HG03565 (cell line): ENCODE measurements around the gene ZDHHC5.
A peak's percentile ranks its signal among the peaks of the same experiment; 100 is the strongest.

Experiments
- ATAC-seq: cut with Tn5 transposase; IDR thresholded peaks from one replicate; pipeline ENCODE4 v1.9.1; 2021; ENCODE audit warnings: mild to moderate bottlenecking, moderate library complexity; ENCODE audit not compliant: unreplicated experiment

Gene ZDHHC5, protein sequence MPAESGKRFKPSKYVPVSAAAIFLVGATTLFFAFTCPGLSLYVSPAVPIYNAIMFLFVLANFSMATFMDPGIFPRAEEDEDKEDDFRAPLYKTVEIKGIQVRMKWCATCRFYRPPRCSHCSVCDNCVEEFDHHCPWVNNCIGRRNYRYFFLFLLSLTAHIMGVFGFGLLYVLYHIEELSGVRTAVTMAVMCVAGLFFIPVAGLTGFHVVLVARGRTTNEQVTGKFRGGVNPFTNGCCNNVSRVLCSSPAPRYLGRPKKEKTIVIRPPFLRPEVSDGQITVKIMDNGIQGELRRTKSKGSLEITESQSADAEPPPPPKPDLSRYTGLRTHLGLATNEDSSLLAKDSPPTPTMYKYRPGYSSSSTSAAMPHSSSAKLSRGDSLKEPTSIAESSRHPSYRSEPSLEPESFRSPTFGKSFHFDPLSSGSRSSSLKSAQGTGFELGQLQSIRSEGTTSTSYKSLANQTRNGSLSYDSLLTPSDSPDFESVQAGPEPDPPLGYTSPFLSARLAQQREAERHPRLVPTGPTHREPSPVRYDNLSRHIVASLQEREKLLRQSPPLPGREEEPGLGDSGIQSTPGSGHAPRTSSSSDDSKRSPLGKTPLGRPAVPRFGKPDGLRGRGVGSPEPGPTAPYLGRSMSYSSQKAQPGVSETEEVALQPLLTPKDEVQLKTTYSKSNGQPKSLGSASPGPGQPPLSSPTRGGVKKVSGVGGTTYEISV

DNA sequence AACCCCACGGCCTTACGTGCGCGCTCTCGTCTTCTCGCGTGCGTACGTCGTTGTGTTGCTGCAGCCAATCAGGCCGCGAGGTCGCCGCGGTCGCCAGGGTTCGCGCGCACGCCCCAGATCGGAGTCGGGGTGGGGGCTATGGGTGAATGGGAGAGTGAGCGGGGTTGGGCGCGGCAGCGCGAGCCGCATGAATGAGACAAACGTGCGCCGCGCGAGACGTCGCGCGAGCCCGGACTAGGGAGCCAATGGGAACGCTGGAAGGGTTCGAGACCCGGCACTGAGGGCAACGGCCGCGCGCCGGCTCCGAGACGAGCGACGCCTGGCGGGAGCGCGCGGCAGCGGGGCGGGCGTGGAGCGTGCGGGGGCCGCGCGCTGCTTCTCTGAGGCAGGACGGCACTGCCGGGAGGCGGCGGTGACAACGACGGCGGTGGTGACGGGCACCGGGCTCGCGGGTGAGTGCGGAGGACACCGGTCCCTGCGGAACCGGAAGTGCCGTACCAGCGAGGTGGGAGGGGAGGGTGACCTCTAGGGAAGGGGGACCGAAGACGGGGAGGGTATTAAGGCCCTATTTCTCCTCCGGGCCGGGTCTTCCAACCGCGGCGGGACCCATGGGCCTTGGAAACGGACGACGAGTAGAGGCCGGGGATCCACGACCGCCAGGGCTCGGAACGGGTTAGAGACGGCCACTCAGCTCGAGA lies at the start of gene ZDHHC5:
TSS of gene ZDHHC5 (plus strand) at position 379 of the 698 bp plus-strand sequence. CDS start 4,977 bp downstream, outside the sequence.
- ATAC-seq = peak; percentile 82

DNA sequence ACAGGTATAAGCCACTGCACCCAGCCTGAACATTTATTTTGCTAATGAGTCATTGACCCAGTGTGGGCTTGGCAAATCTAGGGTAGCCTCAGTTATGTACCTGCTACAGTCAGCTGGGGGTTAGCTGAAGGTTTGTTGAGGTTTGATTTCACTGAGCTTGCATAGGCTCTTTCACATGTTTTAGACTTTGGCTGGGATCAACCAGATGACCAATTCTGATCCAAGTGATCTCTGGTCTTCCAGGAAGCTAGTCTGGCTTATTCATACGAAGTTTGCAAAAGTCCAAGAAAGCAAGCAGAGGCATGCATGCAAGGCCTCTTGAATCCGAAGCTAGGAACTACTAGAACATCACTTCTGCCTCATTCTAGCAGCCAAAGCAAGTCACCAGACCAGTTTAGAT lies 49.5 kb upstream of the ZDHHC5 start:
- no peak for ATAC-seq

DNA sequence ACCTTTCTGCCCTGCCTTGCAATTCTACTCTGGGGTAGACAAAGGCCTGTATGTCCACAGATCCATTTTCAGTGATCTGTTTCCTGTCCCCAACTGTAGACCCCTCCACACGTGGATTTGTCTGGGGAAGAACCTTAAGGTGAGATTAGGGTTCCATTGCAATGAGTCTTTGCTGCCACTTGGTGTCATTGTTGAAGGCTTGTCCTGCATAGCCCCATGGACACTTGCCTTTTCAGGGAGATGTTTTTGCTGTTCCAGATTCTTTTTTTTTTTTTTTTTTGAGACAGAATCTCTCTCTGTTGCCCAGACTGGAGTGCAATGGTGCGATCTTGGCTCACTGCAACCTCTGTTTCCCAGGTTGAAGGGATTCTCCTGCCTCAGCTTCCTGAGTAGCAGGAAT lies 48.6 kb upstream of the ZDHHC5 start:
- ATAC-seq = no peak

DNA sequence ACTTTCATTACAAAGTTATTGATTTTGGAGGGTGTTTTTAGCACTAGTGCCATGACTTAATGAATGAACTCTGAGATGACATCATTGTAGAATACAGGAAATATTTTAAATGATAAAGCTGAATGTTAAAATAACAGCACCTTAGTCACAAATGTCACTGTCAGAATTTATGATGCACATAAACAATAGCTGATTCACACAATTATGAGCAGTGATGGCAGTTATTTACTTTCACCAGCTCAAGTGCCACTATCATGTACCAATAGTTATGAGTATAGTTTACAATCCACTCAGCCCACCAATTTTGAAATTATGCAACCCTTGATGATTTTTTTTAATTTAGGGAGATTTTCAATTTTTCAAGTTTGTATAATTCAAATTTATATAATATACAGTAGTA lies 47.4 kb upstream of the ZDHHC5 start:
- ATAC-seq = no peak

DNA sequence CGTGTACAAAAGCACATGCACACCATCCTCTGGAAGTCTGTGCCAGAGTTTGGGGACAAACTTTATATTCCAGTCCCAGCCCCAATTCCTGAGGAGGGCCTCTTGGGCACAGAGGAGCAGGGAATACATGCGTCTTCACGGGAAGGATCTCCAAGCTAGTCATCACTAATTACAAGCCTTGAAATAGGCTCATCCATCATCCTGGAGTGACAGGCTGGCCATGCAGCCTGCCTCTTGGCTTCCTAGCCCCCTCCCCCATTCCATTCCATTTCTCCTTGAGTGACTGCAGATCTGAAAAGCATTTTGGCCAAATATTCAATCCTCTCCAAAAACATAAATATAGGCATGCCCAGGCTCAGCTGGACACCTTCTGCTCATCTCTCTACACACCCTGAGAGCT lies 45.7 kb upstream of the ZDHHC5 start:
- no peak for ATAC-seq

DNA sequence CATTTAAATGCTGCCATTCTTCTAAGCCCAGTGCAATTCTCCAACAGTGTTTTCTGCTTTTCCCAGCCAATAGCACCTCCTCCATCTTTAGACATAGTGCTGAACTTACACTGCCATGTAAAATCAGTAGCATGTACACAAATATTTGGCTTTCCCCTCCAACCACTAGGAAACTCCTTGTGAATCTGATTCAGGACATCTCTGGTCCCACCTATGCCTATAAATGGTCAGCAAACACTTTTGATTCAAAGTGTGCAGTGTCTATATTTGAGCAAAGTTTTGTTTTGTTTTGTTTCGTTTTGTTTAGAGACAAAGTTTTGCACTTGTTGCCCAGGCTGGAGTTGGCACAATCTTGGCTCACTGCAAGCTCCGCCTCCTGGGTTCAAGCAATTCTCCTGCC lies 43.0 kb upstream of the ZDHHC5 start:
- ATAC-seq = no peak

DNA sequence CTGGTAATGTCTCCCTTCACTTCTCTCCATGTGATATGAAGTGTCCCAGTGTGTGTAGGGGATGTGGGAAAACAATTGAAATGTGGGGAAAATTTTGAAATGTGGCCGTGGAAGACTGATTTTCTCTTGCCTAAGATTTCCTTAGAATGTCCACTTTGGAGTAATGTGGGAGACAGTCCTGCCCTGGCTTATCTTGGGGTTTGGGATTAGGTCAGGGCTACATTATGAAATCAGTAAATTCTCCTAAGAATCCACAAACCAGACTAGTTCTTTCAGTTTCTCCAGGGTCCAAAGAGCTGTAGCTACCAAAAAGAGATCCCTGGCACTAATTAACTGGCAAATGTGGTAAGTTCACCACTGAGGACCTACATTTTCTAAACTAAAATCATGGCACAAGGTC lies 41.0 kb upstream of the ZDHHC5 start:
- ATAC-seq = no peak

DNA sequence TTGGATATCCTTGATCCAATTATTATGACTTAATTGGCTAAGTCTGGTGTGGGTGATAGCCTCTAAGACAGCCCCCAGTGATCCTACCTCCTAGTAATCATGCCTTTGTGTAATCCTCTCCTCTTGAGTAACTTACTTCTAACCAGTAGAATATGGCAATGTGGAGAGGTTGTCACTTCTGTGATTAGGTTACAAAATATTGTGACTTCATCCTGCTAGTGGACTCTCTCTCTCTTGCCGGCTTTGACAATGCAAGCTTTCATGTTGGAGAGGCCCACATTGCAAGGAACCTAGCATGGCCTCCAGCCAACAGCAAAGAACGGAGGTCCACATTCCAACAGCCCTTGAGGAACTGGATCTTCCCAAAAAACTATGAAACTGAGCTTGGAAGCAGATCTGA lies 37.7 kb upstream of the ZDHHC5 start:
- no peak for ATAC-seq

DNA sequence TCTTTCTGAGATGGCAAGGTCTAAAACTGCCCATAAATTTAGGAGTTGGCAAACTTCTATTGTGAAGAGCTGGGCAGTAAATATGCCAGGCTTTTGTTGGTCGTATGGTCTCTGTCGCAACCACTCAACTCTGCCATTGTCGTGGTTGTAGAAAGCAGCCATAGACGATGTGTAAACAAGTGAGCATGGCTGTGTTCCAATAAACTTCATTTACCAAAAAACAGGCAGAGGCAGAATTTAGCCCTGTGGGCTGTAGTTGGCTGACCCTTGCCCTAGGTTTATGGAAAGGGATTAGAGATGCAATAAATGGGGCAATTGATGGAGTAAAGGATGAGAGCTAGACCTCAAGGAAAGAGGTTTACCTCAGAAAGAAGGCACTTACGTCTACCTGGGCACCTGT lies 35.8 kb upstream of the ZDHHC5 start:
- ATAC-seq = no peak

DNA sequence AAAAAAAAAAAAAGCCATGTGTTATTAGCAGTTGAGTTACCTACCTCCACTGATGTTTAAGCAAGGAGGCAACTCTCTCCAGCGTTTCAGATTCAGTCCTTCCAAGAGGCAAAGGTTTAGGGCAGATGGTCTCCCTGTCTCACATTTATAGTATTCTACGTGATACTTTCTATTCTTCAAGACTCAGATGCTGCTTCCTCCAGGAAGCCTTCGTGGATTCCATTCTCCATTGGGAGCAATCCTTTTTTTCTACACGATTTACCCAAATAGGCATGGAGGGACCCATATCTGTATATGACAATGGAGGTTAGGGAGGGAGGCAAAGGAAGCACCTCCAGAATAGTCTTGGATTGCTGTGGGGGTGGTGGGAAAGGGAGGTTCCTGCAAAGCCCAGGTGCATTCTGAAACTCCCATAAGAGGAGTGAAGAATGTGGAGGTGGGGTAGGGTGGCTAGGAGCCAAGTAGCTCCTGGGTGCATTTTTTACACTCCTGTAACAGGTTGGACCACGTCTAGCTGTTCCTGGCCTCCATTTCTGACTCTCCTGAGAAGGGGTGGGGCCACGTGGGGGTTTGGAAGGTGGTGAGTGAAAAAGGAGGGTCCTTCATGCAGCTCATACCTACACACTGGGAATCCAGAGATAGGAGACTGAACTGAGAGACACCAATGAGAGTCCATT lies 34.4 kb upstream of the ZDHHC5 start:
- no peak for ATAC-seq

DNA sequence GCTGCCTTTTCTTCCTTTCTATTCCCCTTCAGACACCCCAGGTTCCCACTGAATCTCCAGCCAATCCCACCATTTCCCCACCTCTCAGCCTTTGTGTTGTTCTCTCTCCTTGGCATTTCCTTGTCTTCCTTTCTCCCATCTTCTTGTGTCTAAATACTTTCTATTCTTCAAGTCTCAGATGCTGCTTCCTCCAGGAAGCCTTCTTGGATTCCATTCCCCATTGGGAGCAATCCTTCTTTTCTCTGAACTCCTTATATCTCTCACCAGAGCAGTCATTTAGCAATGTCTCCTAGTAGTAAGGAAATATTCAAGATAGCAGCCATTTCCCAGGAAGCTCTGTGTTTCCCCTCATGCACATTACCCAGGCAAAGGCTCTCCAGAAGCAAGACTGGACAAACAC lies 33.6 kb upstream of the ZDHHC5 start:
- ATAC-seq = no peak

DNA sequence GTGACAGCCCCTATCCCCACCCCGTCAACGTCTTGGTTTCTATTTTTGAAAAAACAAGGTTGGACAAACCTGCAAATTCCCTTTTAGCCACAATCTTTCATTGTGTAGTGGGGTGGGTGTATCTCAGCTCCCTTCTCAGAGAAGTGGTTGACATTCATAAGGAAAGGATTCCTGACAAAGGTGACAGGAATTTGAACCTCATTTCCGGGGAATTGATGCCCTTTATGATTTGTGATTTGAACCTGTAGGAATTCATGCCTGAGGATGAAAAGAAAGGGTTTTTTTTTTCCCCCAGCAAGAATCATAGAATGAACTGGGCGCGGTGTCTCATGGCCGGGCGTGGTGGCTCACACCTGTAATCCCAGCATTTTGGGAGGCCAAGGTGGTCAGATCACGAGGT lies 32.7 kb upstream of the ZDHHC5 start:
- ATAC-seq = no peak

DNA sequence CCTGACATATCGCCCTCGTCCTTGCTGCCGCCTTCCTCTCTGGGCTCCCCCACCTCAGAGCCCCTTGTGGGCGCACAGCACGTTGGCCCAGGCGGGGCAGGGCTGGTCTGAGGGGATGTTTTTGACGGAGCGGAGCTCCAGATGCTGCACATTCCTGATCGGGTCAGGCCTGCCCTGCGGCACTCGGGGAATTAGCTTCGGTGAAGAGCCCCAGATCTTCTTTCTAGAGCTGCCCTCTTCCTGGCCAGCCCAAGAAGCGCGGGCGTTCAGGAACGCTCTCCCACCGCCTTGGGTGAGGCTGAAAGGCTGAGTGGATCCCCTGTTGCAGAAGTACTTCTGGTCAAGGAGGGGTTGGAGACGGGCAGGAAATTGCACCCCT lies 30.3 kb upstream of the ZDHHC5 start:
- ATAC-seq = no peak

DNA sequence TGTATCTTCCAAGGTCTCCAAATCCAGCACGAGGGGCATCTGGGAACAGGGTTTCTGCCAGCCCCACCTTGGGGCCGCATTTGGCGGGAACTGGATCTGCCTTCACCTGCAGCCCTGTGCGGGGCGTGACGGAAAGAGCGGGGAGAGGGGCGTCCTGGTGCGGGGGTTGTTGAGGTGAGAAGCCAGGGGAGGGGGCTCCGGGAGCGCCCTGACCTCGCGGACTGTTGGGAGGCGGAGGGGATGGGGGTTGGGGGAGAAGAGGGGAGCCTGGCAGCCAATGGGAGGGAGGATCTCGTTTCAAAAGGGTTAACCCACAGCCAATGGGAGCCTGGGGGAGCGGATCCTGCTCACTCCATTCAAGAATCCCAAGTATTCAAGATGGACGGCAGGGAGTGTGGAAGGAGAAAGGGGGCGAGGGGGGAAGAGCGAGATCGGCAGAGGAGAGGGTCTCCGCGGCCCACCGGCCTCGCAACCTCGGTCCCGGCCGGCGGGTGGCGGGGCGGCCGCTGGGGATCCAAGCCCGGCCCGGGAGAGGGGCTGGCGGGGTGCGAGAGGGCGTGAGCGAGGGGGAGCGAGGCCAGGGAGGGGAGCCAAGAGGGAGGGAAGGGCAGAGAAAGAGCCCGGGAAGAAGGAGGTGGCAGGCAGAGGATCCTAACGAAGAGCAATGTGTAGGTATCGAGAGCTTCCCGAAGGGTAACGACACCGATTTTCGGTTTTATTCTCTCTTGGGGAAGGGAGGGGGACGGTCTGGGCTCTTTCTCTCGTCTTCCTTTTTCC lies 29.7 kb upstream of the ZDHHC5 start:
- ATAC-seq = no peak

DNA sequence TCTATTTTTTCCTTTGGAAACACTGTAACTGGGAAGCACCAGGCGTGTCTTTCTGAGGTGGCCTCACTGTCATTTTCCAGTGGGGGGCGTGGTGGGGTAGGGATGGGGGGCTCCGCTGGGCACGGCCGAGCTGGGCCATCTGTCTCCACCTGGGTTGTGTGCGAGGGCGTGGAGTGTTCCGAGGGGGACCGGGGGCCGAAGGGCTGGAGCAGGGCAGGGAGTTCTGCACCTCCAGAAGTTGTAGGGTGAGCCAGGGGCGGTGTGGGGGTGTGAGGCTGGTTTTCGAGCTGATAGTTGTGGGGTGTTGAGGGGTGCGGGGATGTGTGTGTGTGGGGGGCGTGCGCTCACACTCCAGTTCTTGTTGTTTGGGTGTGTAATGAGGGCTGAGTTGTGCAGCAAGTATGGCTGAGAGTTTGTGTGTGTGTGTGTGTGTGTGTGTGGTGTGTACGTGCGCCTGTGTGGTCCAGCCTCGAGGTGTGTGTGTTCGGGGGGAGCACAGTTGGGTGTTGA lies 29.0 kb upstream of the ZDHHC5 start:
- no peak for ATAC-seq

DNA sequence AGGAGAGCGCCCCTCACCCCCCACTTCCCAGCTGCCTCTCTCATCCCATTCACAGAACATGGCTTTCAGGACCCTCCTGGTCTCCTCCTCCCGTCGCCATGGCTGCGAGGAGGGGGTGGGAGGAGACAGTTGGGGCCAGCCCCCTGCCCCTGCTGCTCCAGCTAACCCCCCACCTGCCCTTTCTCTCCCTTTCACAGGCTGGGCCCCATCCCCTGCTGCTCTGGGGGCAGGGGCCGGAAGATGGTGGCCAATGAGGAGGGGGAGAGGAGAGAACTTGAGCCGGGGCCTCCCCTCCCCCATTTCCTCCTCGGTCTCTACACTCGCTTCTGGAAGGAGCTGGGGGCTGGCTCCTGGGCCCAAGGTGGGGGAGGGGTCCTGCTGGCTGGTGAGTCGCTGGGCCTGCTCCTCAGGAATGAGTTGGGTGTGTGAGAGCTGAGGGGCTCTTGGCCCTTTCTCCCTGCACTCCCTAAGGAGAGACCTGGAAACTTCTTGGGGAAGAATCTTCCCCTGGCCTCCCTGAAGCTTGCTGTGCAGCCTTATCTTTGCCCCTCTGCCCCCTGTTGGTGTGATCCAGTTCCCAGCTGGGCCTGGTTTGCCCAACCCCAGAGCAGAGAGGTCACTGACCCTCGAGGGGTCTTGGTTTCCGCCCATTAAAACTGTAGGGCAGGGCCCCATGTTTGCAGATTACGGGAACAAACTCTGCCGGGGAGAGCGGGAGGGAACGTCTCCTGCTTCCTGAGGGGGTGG lies 28.4 kb upstream of the ZDHHC5 start:
- ATAC-seq = no peak

DNA sequence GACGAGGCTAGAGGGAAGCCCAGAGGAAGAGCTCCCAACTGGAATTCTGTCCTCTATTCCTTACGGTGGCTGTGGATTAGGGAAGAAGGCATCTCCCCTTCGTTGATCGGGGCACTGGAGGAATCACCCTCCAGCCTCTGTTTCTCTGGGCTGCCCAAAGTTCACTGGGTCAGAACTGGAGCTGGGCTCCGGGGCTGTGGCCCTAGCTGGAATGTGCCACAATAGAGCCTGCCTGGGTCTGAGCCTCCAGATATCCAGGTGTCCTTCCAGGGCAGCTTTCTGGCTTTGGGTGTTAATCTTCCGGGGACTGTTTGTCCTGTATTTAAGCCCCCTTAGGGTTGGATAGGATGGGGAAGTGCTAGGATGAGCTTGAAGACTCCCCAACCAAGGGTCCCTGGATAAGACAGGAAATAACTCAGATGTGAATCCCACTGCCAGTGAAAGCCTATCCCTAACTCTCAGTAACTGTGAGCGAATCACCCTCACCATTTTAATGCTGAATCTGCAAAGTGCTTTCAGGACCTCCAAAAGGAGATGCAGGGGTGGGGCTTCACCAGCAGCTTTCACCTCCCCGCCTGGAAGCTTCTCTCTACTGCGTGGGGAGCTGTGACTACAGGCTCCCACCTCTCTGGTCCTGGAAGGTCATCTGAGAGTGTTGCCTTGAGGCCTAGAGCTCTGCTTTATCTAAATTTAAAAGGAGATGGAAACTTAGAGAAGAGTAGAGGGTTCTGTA lies 27.7 kb upstream of the ZDHHC5 start:
- no peak for ATAC-seq

DNA sequence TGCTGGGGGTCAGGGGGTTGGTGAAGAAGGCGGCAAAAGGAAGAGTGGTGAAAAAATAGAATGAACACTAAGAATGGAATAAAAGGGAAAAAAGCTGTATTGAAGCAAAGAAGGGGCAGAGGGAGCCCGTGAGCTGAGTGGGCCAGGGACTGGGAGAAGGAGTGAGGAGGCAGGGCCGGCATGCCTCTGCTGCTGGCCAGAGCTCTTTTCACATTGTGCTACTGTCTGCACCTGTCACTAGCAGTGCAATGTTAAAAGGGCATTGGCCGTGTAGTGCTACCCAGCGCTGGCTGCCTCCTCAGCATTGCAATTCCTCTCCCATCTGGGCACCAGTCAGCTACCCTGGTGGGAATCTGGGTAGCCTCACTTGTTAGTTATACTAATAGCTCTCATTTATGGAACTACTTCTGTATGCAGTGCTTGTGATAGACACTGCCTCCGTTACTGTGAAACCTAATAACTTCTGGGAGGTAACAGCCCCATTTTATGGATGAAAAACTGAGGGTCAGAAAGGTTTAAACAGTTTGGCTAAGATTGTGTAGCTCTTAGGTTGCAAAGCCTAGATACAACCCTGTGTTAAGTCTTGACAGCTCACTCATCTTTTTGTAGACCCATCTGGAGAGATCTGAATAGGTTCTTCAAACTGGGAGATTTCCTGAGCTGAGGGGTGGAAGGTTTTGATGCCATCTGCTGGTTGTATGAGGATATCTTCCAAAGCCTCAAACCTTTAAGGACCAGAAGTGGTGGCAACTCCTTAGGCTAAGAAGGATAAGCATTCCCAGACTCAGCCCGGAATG lies 26.7 kb upstream of the ZDHHC5 start:
- ATAC-seq = no peak
